HepG2 (cell line): ENCODE results near the gene SH3PXD2A. TPM values are rescaled to one million over a fixed set of nuclear protein-coding genes. Genes with fewer than 3 reads are reported as not detected.

Experiments
- ETV5 ChIP-seq: IDR thresholded peaks from 2 replicates; pipeline ENCODE4 v1.6.1; 2018; ENCODE audit warnings: missing biosample characterization, missing genetic modification reagents, inconsistent platforms, borderline replicate concordance
- FOXC1 ChIP-seq: sonication (generic); formaldehyde crosslinking; IDR thresholded peaks from 2 replicates; pipeline ENCODE4 v1.8.0; 2022; ENCODE audit warnings: mild to moderate bottlenecking, missing genetic modification reagents, borderline replicate concordance
- GATAD1 ChIP-seq: IDR thresholded peaks from 2 replicates; pipeline ENCODE4 v1.6.1; 2016; ENCODE audit warnings: missing genetic modification reagents, missing compliant biosample characterization
- GTF2F1 ChIP-seq: fragments of 150-350 bp; IDR thresholded peaks from 2 replicates; pipeline ENCODE4 v1.6.1; 2014; ENCODE audit warnings: low read length
- KLF13 ChIP-seq: sonication (generic); formaldehyde crosslinking; IDR thresholded peaks from 2 replicates; pipeline ENCODE4 v1.4.0; 2020; ENCODE audit warnings: mild to moderate bottlenecking, missing genetic modification reagents
- KMT2B ChIP-seq: IDR thresholded peaks from 2 replicates; pipeline ENCODE4 v1.6.1; 2016; ENCODE audit warnings: missing genetic modification reagents, missing compliant biosample characterization
- NAIF1 ChIP-seq: sonication (generic); formaldehyde crosslinking; IDR thresholded peaks from 2 replicates; pipeline ENCODE4 v1.5.0; 2020; ENCODE audit warnings: mild to moderate bottlenecking, missing genetic modification reagents, borderline replicate concordance
- RXRA ChIP-seq: sonication (generic); formaldehyde crosslinking; IDR thresholded peaks from 2 replicates; pipeline ENCODE4 v1.5.1; 2020; ENCODE audit warnings: missing genetic modification reagents
- TCF12 ChIP-seq, 2 experiments: fragments of 450-650 bp in 1 of 2; sonication (generic) in 1 of 2; formaldehyde crosslinking in 1 of 2; IDR thresholded peaks; 2 replicates each; pipeline versions ENCODE4 v1.6.1 to v1.8.0; 2017 to 2022; ENCODE audit warnings: antibody characterized with exemption in 1 of 2, mild to moderate bottlenecking in 1 of 2, missing genetic modification reagents in 1 of 2, moderate library complexity in 1 of 2
- ZBTB40 ChIP-seq, 2 experiments: fragments of 450-650 bp in 1 of 2; sonication (generic) in 1 of 2; formaldehyde crosslinking in 1 of 2; IDR thresholded peaks; 2 replicates each; pipeline versions ENCODE4 v1.6.1 to v1.8.0; 2016 to 2022; ENCODE audit warnings: antibody characterized with exemption in 1 of 2, mild to moderate bottlenecking in 1 of 2, missing genetic modification reagents in 1 of 2
- ZC3H4 ChIP-seq: sonication (generic); formaldehyde crosslinking; IDR thresholded peaks from 2 replicates; pipeline ENCODE4 v1.4.0; 2020; ENCODE audit warnings: missing genetic modification reagents, borderline replicate concordance
- ZFP91 ChIP-seq: sonication (generic); formaldehyde crosslinking; IDR thresholded peaks from 2 replicates; pipeline ENCODE4 v1.9.0; 2022; ENCODE audit warnings: missing genetic modification reagents, mild to moderate bottlenecking, borderline replicate concordance
- ZMAT3 ChIP-seq: sonication (generic); formaldehyde crosslinking; conservative IDR thresholded peaks from 2 replicates; pipeline ENCODE4 v1.7.0; 2021; ENCODE audit warnings: missing genetic modification reagents
- ZMYM4 ChIP-seq: sonication (generic); formaldehyde crosslinking; IDR thresholded peaks from 2 replicates; pipeline ENCODE4 v1.8.1; 2023; ENCODE audit warnings: mild to moderate bottlenecking, missing genetic modification reagents
- ZNF121 ChIP-seq: sonication (generic); formaldehyde crosslinking; IDR thresholded peaks from 2 replicates; pipeline ENCODE4 v1.5.0; 2020; ENCODE audit warnings: mild to moderate bottlenecking, missing genetic modification reagents
- ZNF431 ChIP-seq: sonication (generic); formaldehyde crosslinking; IDR thresholded peaks from 2 replicates; pipeline ENCODE4 v1.9.0; 2022; ENCODE audit warnings: missing genetic modification reagents, low read depth, mild to moderate bottlenecking, borderline replicate concordance
- ZNF614 ChIP-seq: IDR thresholded peaks from 2 replicates; pipeline ENCODE4 v1.6.1; 2018; ENCODE audit warnings: missing biosample characterization, missing genetic modification reagents, inconsistent platforms, borderline replicate concordance
- ZNF75D ChIP-seq: sonication (generic); formaldehyde crosslinking; IDR thresholded peaks from 2 replicates; pipeline ENCODE4 v1.8.1; 2023; ENCODE audit warnings: missing genetic modification reagents, mild to moderate bottlenecking, borderline replicate concordance
- ZNF780A ChIP-seq: sonication (generic); formaldehyde crosslinking; IDR thresholded peaks from 2 replicates; pipeline ENCODE4 v1.8.0; 2022; ENCODE audit warnings: mild to moderate bottlenecking, missing genetic modification reagents, moderate library complexity
- polyA plus RNA-seq, 8 experiments: library from polyadenylated mRNA; depleted of rRNA in 3 of 8; stranded (reverse) in 7 of 8; unstranded in 1 of 8; fragments of >200 nt; fragmentation: Illumina TruSeq in 4 of 8; extraction: Trizol in 4 of 8; gene quantifications; 2 replicates each; pipeline versions ENCODE4 v1.2.1 to v1.2.3, GENCODE V29; 2011 to 2016; ENCODE audit warnings: low read depth in 4 of 8, missing spikeins in 1 of 8, mixed read lengths in 1 of 8; ENCODE audit not compliant: insufficient read depth in 1 of 8
- total RNA-seq, 5 experiments: library from RNA; depleted of rRNA; stranded (reverse); fragments of >200 nt; fragmentation: Illumina TruSeq; extraction: Trizol; gene quantifications; 2 replicates each; pipeline ENCODE4 v1.2.3, GENCODE V29; 2016; ENCODE audit warnings: low read depth in 1 of 5

SH3PXD2A gene
- total and polyA plus RNA-seq, 2 of the 13 experiments (the other 11 are each of a cell fraction or from before 2014, with no cell fraction given) = 11.1 to 11.3 TPM

DNA sequence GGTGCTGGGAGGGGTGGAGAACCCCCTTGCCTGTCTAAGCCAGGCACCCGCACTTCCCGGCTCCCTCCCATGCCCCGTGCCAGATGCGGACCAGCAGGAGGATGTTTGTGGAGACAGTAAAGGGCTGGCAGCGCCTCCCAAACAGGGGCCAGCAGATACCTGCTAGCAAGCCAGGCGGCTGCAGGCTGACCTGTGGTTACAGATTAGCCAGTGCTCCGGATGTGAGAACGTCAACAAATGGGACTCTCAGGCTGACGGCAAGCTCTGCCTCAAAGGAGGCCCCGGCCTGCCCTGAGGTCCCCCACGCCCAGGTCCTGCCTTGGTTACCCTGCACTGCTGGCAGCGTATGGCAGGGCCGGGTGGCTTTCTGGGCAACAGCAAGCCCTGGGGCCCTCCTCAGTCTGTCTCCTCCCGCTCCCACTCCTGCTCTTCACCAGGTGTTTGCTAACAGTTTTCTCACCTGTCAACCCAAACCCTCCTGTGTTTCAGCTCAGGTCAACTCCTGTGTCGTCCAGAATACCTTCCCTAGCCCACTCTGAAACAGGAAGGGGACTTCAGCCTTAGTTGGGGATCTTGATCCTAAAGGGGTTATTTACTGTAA is 276.5 kb downstream of the SH3PXD2A start (continued):
- TF ChIP-seq ZBTB40 (IDR thresholded peaks at IDR 0.05) (no peak), ZBTB40 (CRISPR knock-in tag; IDR thresholded peaks at IDR 0.05) (peak; percentile 43; the same call in 1 of the 2 replicates), GATAD1 (CRISPR knock-in tag) (peak; percentile 30; the same call in 1 of the 2 replicates), ZNF431 (CRISPR knock-in tag) (peak; percentile 67; the same call in 1 of the 2 replicates), ZNF614 (CRISPR knock-in tag) (no peak; the same call in 1 of the 2 replicates), KMT2B (CRISPR knock-in tag) (no peak), ZC3H4 (CRISPR knock-in tag) (no peak), NAIF1 (no peak), GTF2F1 (no peak), FOXC1 (CRISPR knock-in tag) (peak; percentile 78; the same call in 1 of the 2 replicates), ZNF780A (CRISPR knock-in tag) (no peak), ZMYM4 (CRISPR knock-in tag) (peak; percentile 61; the same call in 1 of the 2 replicates), ZNF121 (CRISPR knock-in tag) (0 out of 2 replicates have a peak, but pooled peaks have one; percentile 19), ZNF75D (no peak), RXRA (CRISPR knock-in tag) (peak; percentile 72; the same call in 1 of the 2 replicates), KLF13 (CRISPR knock-in tag) (no peak), ZMAT3 (CRISPR knock-in tag) (0 out of 2 replicates have a peak, but pooled peaks have one; percentile 20), ETV5 (CRISPR knock-in tag) (peak; percentile 99), TCF12 (IDR thresholded peaks at IDR 0.05) (no peak), TCF12 (CRISPR knock-in tag; IDR thresholded peaks at IDR 0.05) (no peak), ZFP91 (CRISPR knock-in tag) (peak; percentile 55)
